NCI-H2196 treated with DMSO at 0.1 percent for 48 hours (cell line): ENCODE measurements around the gene DOK3.
A peak's percentile ranks its signal among the peaks of the same experiment; 100 is the strongest.
"Not testable (repeated sequence)": the region's sequence is repeated elsewhere in the genome, so short reads cannot be mapped to it uniquely, and the experiment has no call there.

Experiments
- DNase-seq: peaks from one replicate; lab custom pipeline; 2025; ENCODE audit not compliant: unreplicated experiment; lab: John Stamatoyannopoulos, UW

DOK3 gene

DNA sequence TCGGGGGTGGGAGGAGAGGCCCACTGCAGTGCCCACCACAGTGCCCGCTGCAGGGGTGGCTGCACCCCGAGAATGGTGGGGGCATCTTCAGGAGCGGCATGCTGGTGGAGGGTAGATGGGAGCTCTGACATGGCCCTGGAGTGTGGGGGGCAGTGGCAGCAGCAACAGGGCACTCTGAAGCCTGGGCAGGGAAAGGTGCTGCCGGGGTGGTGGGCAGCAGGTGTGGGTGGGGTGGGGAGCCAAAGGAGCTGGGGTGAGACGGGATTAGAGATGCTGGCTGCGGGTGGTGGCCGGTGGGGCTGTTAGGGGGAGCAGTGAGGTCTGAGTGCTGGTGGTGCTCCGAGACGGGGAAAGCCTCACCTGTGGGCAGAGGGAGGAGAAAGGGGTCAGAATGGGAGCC, 26.8 kb upstream of the DOK3 start:
- DNase-seq, result no peak

DNA sequence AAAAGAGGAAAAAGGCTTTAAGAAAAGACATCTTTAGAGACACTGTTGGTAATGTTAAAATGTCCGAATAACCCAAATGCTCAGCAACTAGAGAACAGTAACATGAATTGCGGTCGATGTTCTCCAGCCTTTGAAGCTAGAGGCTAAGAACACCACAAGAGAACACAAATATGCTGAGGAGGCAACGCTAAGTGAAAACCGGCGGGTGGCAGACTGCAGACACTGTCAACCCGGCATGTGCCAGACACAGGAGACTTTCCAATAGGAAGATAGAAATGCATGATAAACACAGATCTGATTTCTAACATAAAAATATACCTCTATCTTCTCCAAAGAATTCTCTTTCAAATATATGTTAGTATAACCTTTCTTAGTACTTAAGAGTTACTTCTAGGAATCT, 25.5 kb upstream of the DOK3 start:
- DNase-seq, result no peak

DNA sequence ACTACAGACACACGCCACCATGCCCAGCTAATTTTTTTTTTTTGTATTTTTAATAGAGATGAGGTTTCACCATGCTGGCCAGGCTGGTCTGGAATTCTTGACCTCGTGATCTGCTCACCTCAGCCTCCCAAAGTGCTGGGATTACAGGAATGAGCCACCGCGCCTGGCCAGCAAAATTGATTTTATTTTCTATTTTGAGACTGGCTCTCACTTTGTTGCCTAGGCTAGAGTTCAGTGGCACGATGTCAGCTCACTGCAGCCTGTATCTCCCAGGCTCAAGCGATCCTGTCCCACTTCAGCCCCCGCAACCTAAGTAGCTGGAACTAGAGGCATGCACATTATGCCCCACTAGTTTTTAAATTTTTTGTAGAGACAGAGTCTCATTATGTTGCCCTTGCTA, 24.8 kb upstream of the DOK3 start:
- not testable (repeated sequence) for DNase-seq

DNA sequence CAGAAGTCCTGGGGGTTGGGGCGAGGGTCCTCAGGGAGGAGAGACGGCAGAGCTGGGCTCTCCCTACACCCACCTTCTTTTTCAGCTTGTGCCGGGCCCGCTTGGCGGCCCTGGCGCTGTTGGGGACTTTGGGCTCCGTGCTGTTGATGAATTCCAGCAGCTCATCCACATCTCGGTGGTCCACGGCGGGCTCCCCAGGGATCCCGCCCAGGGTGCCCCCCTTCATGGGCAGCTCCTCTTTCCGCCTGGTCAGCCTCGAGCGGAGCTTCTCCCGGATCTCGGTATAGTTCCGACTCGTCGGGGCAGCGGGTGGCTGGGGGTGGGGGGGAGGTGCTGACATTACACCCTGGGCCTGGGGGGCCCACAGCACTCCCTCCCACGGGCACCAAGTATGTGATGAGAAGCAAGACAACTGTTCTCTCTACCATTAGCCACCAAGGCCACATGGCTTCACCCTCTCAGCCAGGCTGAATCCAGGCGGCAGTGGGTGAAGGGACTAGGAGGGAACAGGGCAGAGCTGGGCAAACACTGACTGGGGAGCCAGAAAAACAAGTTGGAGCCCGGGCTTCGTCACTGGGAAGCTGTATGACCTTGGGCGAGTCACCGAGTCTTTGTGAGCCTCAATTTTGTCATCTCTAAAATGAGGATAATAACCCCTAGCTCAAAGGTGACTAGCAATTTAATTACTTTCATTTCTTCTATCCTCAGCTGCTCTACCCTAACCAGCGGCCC, 21.7 kb upstream of the DOK3 start:
- DNase-seq, result no peak

DNA sequence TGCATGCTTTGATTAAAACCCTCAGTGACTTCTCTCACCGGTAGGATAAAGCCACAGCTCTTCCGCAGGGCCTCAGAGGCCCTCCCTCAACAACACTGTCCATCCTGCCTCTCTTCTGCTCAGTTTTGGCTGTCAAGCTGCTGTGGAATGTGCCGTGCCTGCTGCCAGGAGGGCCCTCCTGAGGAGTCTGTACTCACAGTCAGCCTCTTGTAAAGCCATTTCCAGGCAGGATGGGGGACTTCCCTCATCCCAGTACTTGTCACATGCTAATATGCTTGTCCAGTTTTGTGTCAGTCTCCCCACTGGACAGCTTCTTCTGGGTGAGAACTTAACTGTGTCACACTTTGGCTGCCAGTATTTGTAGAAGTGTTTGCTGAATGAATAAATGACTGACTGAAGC, 21.0 kb upstream of the DOK3 start:
- no peak for DNase-seq

DNA sequence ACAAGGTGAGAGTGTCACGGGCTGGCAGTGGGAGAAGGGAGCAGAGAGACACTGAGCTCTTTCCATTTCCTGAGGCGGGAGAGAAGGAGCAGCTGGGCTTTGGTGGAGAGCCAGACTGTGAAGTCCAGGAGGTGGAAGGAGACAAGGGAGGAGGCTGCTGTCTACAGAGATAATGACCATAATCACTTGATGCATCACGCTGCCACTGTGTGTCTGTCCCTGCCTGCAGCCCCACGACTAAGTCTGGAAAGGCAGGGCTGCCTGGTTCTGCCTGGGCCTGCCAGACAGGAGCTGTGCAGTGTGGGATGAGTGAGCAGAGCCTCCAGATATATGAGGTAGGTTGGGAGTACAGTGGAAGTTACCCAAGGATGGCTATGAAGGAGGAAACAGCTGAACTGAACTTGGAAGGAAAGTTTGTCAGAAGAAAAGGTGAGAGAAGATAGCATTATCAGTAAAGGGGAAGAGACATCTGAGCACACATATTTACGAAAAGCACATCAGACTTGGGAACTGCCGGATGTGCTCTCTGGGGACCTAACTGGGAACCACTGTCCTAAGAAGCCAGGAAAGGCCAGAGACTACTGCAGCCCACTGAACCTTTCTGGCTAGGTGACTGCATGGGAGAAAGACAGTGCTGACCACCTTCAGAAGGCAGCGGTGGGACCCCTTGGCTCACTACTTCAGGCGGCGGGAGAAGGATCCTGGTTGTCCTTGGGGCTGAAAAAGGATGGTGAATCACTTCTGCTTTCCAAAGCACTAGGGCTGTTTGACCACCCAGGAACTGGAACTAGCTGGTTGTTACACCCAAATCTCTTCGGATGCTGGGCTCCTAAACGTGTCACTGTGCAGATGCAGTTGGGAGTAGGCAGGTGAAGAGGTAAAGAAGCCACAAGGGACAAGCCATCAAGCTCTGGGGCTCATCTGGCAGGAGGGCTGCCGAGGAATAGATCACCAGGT, 19.9 kb upstream of the DOK3 start:
- no peak for DNase-seq

DNA sequence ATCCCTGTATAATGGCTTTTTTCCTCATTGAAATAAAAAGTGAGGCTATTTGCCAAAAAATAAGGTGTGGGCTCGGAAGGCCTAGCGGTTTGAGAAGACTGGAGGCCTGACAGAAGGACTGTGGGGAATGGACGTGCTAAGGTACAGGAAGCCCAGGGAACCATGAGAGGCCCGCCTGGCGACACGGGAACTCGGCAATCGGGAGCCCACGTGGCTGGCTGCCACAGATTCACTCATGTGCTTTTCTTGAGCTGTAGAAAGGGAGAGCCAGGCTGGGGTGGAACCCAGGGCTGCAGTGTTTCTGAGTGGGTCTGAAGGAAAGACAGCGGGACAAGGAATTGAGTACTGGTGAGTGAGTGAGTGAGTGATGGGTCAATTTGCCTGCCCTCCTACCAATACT, 19.0 kb upstream of the DOK3 start:
- no peak for DNase-seq

DNA sequence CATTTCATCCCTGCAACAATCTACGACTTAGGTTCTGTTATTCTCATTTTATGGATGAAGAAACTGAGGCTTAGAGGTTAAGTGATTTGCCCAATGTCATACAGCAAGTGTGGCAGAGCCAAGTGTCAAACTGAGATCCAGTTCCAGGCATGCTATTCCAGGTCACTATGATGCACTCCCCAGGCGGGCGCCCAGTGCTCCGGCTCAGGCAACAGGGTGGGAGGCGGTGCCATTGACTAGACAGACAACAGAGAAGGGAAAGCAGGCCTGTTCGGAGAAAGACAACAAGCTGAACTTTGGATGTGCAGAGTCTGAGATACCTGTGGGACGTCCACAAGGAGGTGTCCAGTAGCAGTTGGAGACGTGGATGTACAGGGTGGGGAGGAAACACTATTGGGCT, 18.0 kb upstream of the DOK3 start:
- DNase-seq, result no peak

DNA sequence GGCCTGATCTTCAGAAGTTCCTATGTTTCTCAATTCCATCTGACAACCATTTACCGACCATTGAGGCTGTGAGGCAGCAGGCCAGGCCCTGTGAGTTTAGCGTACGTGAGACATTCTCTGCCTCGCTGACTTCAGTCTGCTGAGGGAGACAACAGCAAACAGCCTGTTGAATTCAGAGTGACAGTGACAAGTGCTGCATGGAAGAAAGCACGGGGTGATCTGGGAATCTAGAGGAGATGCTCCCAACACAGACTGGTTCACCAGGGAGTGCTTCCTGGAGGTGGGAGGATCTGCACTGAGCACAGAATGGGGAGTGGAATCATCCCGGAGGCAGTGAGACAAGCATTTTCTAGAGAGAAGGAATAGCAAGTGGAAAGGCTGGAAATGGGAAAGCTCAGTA, 17.2 kb upstream of the DOK3 start:
- no peak for DNase-seq

DNA sequence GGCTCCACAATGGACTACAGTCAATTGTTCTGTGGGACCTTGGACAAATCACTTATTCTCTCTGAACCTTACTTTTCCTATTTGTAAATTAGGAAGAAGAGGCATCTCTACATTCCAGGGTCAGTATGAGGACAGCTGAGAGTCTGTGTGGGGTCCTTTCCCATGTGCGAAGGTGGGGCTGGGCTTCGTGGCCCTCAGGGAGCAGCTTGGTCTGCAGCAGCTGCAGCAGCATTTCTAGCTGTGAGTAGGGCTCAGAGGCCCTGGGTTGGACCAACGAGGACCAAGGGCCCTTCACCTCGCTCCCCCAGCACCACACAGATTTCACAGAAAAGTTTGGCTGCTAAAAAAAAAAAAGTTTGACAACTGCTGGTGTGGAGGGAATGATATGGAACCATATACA, 16.6 kb upstream of the DOK3 start:
- DNase-seq, result no peak

DNA sequence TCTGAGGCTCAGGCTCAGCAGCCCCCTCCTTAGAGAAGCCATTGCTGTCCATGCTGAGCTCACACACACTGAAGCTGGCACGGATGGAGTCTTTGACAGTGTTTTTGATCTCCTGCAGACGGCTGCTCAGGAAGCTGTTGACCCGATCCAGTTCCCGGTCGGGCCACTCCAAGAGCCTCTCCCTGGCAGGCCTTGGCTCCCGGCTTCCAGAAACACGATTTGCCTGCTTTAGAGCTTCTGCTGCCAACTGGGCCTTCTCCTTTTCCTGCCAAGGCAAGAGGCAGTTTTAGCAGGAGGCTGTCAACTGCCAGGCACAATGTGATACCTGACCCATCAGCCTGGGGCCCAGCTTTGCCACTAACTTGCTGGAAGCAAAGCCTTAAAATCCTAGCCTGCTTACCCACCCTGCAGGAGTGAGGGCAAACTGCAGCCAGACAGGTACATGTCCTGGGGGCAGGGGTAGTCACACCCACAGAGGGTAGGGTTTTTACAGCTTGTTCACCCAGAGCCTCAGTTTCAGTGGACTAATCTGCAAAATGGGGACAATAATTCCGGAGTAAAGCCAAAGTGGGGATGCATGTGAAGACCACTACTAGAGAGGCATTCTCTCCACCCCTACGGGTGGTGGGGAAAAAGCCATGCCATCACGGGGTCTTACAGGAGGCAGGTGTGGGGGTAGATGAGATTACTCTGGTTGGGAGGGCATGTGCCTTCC, 15.5 kb upstream of the DOK3 start:
- DNase-seq, result no peak

DNA sequence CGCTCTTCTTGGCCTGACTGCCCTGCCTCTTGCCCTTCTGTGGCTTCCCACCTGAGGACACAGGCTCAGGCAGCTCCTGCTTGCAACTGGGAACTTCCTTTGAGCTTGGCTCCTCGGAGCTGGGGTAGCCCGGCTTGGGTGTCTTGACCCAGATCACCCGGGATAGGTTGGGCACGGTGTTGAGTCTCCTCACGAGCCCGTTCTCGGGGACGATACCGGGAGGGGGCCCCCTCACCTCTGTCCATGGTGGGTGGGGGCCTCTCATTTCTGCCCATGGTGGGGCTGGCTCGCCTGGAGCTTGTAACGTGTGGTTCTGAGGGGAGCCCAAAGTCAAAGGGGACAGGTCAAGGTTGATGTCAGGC, 14.9 kb upstream of the DOK3 start:
- no peak for DNase-seq

DNA sequence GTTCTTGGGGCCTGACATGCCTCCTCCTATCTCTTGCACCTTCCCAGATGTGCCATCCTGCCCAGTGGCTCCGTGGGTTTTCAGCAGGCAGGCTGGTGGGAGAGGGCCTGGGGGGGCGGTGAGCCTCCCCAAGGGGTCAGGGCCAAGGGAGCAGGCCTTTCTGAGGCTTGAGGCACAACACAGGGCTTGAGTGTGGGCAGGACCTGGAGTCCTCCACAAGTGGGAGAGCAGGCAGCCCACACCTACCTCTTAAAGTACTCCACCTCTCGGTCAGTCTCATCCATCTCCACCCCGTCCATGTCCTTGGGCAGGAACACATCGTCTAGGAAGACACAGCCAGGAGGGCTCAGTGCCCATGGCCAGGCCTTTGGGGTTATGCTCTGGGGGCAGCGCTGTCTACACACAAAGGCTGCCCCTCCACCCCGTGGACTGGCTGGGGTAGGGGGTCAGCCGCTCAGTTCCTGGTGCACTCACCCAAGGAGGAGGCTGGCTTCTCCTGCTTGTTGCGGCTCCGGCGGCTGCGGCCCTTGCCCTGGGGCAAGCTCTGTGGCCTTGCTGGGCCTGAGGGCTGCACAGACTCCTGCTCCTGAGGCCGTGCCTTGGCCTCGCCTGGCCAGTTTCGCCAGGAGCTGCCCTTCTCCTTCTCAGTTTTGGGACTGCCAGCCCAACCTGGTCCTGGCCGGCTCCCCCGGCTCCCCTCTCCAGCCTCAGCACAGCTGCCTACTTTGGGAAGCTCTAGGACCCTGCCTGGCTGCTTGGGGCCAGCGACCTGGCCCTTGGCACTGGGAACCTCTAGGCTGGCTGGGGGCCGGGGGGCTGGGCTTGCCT, 14.3 kb upstream of the DOK3 start:
- DNase-seq, result no peak

DNA sequence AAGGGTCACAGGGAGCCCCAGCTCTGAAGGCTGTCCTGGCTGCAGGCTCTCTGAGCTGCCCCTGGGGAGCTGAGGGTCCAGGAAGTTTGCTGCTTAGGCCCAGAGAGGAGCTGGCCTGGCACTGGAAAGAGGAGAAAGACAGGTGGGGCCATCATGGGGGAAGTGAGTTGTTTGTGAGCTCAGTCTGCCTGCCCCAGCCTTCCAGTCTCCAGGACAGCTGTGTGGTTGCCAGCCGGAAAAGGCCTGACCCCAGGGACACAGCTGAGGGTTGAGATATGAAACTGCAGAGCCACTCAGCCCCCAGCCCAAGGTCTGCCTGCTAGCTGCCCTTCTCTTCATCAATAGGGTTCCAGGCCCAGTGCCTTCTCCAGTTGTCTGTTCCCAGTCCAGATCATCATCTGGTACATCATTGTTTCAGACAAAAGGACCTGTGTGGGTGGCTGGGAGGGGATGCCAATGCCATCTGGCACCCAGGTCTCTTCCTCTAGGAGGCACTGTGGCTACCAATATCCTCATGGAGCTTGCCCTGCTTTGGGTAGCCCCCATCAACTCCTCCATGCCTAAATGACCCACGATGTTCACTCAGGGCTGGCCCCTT, 11.4 kb upstream of the DOK3 start:
- DNase-seq, result no peak

DNA sequence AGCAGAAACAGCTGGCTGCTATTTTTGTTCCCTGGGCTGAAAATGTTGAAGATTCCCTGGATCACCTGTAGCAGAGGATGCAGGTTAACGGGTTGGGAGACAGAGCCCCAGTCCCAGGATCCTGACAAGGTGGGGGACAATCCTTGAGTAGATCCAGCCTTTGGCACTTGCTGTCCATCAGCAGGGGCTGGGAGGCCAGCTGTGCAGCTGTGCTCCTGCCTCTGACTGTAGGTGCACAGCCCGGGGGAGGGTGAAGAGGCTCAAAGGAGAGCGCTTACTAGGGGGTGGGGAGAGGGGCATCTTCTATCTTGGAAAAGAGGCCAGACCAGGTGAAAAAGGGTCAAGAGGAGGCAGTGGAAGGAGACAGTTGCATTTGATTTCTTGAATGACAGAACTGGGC, 10.6 kb upstream of the DOK3 start:
- no peak for DNase-seq

DNA sequence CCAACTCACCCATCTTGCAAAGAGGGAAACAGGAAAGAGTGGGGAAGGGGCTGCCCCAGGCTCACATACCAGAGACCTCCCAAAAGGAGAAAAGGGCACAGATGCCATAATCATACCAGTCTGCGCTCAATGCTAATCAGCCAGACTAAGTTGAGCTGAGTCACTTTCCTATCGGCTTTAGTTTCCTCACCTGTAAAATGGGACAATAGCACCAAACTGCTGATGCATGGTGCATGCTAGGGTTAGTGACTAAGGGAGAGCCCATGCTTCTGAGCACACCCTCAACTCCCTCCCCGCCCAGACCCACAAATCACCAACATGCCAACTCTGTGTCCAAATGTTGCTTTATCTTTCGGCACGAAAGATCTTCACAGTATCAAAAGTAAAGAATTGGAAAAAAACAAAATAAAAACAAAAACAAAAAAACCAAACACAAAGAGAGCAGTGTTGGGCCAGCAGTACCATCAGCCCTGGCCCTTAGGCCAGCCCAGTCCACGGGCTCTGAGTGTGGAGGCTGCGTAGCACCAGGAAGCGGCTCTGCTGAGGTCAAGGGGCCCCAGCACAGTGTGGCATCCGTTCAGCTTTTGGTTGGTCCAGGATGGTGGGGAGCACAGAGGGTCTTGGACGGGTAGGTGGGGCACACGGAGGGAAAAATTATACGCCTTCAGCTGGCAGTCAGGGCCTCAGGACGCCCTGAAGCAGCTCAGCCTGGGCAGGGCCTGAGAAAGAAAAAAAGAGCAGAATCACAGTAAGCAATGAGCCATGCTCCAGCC, 10.0 kb upstream of the DOK3 start:
- no peak for DNase-seq

DNA sequence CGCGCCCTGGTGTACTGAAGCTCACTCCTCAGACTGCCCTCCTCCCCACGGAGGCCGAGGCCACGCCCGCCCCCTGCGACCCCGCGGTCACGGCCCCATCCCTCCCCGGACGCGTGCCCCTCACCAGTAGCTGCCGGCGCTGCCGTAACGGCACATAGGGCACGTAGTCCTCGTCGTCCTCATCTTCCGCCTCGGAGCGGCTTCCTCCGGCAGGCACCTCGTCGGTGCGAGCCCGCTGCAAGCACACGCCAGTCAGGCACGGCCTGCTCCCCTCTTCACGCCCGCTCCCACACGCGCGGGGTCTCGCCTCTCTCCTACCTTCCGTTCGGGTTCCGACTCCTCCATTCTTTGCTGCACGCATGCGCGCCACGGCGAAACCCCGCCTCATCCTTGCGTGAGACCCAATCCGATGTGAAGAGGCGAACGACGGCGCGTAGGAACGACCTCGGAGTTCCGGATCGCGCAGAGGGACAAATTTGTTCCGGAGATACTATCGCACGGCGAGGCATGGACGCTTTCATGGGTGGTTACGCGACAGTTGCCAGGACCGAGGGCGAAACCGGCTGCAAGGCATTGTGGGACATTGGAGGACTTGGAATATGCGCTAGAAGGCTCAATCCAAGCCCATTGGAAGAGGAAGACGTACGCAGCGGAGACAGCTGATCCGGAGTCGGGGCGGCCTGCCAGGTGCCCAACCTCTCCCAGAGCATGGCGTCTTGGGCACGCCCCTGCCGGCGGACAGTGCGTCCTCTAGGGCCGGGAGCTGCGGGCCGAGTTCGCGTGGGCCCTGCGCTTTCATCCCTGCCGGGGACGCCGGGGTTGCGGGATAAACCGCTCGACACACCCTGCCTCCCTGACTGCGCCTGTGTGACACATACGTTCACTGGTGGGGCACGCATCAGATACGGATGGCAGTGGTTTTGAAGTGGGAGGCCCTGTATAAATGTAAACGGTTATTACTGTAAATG, 7.3 kb upstream of the DOK3 start, which contains the start of gene DDX41:
Gene DDX41 (minus strand): TSS at position 361 of the 968 bp plus-strand sequence. CDS start 16 bp downstream, at position 345.
- DNase-seq, result peak; percentile 98

DNA sequence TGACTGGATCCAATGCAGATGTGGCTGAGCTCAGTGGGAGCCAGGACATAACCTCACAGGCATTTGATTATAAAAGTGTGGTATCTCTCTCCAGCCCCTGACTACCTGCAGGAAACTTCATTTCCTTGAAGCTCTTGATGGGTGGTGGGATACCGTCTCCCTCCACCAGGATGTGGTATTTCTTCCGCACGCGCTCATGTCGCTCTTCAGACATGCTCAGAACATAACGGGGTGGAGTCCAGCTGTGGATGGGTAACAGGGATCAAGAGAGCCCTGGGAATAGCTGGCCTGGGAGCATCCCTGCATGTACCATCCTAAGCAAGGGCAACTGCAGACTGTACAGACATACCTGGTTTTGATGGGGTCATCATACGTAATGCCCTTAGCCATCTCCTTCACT, 6.0 kb upstream of the DOK3 start:
- no peak for DNase-seq

DNA sequence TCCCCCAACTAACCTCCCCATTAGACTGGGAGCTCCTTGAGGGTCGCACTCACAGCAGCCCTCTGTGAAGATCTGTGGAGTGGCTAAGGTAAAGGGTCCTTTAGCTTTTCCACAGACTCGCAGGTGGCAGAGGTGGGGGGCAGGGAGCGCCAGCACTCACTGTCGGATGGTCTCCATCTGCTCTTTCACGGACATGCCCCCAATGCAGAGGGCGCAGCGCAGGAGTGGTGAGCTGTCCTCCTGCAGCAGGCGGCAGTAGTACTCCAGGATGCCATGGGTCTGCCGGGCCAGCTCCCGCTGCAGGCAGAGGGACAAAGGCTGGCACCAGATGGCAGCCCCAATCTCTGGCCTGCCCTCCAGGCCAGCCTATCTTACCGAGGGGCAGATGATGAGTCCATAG, 4.9 kb upstream of the DOK3 start:
- no peak for DNase-seq
